ENCODE data around the gene DMAP1.

The DMAP1 gene

GRCh38 chr1:44256762-44257554 lies 43.7 kb downstream of the DMAP1 start:
- no peak for DNase-seq

GRCh38 chr1:44259090-44259489 lies 45.8 kb downstream of the DMAP1 start:
- DNase-seq, result no peak

GRCh38 chr1:44260792-44261170 lies 47.5 kb downstream of the DMAP1 start:
- no peak for DNase-seq

- no peak for DNase-seq
Observed at GRCh38 chr1:44261171-44261817, 48.0 kb downstream of the DMAP1 start.

DNA sequence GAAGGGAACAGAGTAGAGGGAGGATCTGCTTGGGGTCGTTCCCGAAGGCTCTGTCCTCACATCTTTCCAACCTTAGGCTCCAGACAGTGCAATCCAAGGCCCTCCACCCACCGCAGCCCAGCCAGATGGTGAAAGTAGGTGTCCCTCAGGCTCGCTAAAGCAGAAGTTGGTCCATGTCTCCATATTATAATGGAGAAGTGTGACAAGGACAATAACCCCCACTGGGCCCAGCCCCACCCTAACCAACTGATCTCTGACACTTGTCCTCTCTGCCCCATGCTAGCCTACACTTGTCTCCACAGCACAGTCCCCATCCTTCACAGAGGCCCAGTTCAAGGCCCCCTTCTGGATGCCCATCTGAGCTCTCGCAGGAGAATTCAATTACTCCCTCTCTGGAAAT lies 48.7 kb downstream of the DMAP1 start:
- DNase-seq, result no peak

DNA sequence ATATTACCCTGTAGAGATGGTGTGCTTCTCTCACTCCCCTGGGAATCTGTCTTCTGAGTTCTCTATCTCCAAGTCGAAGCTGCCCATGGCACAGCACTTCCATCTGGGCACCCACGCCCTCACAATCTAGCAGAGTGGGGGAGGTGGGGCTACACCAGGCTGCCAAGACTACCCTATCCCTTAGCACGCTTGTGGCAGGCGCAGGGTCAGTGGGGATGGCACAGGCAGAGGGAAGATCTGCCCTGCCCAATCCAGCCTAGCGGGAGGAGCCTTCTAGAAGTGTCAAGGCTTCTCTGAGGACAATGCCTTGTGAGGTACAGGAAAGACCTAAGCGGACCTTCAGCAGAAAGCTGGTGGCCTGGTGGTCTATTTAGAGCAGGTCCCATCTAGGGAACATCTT lies 49.1 kb downstream of the DMAP1 start:
- DNase-seq, result no peak

GRCh38 chr1:44262816-44263567 lies 49.7 kb downstream of the DMAP1 start:
- no peak for DNase-seq

DNA sequence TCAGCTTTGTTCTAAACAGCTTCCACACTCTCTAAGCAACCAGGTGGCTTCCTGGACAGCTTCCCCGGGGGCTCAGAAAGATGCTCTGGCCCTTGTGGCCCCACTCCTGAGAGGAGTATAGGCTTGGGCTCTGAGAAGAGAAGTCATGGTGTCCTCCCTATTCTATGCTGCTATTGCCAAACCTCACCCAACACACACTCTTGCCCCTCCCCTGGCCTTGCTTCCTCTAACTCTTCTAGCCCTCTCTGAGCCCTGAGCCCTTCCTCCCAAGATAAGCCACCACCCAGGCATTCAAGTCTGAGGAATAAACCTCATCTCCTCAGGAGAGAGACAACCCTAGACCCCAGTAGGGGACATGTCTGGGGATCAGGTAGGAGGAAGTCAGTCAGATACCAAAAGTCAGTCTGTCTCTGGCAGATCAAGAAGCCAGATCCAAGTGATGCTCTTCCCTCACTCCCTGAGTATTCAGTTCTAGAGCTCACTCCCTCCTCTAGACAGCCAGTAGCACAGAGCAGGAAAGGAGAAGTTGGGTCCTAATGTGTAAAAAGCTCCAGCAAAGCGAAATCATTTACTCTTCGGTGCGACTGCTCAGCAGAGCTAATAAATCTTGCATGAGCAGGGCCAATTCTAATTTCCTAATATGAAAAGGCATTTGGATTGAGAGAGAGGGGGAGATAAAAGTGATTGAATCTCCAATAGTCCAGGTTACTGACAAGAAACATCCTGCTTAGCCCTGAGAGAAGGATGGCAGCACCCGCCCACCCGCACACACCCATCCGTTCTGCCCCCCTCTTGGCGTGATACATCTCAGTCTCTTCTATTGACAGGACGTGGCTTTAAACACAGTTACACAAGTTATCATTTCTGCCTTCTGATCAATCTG lies 50.5 kb downstream of the DMAP1 start:
- DNase-seq, result no peak

GRCh38 chr1:44264451-44264771 lies 51.1 kb downstream of the DMAP1 start:
- no peak for DNase-seq

DNA sequence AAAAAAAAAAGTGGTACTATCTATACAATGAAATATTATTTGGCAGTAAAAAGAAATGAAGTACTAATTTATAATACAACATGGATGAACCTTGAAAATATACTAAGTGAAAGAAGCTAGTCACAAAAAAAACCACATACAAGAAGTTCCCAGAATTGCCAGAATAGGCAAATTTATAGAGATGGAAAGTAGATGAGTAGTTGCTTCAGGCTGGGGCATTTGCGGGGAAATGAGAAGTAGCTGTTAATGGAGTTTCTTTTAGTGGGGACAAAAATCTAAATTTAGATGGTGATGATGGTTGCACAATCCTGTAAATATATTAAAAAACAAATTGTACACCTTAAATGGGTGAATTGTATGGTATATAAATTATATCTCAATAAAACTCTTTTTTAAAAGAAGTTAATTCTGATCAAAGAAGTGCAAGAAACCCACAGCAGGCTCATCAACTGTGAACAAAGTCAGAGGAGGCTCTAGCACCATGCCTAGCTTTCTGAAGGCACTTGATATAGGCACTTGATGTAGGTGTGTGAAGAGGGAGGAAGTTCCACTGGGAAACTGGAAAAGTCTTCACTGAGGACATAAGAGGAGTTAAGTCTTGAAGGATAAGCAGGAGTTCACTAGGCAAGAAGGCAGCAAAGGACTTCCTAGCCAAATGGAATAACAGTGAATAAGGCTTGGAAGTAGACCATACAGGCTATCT lies 52.5 kb downstream of the DMAP1 start:
- no peak for DNase-seq

- DNase-seq, result no peak
Observed at GRCh38 chr1:44266400-44267344, 53.4 kb downstream of the DMAP1 start.

GRCh38 chr1:44267438-44267837 lies 54.2 kb downstream of the DMAP1 start:
- DNase-seq, result no peak

DNA sequence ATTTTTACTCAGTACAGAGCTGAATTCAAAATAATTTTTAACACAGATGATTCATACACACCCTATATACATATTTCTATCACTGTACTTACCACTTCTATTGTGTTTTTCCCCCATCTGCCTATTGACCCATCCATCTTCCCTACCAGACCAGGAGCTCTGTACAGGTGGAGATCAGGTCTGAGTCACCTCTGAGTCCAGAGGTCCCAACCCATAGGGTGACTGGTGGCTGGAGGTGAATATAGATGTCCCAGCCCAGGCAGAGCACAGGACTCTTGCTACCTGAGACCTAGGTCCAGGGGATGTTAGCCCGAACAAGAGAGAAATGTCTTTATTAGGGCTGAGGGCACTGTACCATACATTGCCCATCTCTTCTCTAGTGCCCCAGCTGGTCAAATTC lies 54.8 kb downstream of the DMAP1 start:
- DNase-seq, result no peak
